K562 treated with DMSO at 1 percent for 48 hours (cell line): ENCODE measurements around the gene IMPDH1. TPM values are rescaled to one million over a fixed set of nuclear protein-coding genes. Genes with fewer than 3 reads are reported as not detected.

ENCODE experiments used
- total RNA-seq: library from RNA; unstranded; fragments of 300-600 nt; gene quantifications from 2 replicates; pipeline ENCODE4 v1.2.3, GENCODE V29; 2022; ENCODE audit warnings: low replicate concordance; ENCODE audit errors: extremely low read depth

IMPDH1 gene
- not detected in 2 replicates for total RNA-seq

DNA sequence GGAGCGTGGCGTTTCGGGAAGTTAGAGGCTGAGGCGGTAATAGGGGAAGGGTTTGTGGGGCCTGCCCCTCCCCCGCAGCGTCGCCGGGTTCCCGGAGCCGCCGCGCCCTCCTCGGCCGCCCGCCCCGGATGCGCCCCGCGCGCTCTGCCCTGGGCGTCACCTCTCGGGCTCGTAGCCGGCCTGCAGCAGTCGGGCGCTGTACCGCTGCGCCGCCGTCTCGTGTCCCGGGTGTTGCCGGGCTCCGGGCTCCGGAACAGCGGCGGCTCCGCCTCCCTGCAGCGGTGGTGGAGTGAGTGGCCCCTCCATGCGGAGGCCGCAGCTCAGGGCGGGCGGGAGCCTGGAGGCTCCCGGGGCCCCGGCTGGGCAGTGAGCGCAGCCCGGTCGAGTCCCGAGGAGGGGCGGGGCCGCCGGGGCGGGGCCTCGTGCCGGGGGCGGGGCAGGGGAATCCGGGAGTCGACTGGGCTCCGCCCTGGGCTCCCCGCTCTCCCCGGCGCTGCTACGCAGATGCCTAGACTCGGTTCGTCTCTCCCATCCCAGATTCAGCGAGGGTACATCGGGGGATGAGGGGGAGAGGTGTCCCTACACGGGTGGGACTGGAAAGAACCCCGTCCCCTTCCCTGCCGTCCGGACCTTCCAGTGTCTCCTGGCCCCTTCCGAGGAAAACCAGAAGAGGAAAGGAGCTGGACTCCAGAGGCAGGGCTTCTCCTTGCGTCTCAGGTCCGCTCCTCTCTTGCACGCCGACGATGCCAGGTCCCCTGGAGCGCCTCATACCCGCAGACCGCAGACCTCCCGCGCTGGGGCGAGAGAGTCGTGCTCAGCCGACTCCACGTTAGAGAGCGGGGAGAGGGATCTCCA, at the start of gene IMPDH1:
Gene IMPDH1, minus strand, starts transcription at position 387 of the 855 bp plus-strand sequence. Its CDS starts 81 bp downstream, at position 306.

DNA sequence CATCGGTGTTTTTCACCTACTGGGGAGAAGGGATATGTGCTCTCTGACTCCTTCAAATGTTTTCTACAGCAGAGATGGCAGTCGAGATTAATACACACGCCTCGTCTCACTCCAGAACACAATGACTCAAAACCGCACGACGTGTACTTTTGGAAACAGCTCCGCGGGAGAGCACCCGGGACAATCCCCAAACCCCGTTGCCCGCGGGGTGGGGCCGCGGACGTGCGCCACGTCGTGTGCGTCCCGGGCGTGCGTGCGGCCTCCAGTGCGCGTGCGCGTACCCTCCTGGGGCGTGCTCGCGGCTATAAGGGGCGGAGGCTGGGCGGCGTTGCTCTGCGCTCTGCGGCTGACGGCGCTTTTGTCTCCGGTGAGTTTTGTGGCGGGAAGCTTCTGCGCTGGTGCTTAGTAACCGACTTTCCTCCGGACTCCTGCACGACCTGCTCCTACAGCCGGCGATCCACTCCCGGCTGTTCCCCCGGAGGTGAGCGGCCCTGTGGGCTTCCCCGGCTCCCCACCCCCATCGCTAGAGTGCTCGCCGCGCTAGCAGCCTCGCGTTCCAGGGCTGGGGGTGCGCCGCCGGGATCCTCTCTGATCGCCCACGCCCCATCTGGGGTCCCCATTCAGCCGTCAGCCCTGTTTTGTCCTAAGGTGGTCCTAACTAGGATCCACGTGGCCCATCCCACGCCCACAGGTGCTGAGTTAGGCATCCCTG, 45.9 kb upstream of the IMPDH1 start, which contains the start of gene HILPDA:
Gene HILPDA, plus strand, starts transcription at position 336 of the 712 bp plus-strand sequence. CDS start 1,391 bp downstream, outside the sequence.

DNA sequence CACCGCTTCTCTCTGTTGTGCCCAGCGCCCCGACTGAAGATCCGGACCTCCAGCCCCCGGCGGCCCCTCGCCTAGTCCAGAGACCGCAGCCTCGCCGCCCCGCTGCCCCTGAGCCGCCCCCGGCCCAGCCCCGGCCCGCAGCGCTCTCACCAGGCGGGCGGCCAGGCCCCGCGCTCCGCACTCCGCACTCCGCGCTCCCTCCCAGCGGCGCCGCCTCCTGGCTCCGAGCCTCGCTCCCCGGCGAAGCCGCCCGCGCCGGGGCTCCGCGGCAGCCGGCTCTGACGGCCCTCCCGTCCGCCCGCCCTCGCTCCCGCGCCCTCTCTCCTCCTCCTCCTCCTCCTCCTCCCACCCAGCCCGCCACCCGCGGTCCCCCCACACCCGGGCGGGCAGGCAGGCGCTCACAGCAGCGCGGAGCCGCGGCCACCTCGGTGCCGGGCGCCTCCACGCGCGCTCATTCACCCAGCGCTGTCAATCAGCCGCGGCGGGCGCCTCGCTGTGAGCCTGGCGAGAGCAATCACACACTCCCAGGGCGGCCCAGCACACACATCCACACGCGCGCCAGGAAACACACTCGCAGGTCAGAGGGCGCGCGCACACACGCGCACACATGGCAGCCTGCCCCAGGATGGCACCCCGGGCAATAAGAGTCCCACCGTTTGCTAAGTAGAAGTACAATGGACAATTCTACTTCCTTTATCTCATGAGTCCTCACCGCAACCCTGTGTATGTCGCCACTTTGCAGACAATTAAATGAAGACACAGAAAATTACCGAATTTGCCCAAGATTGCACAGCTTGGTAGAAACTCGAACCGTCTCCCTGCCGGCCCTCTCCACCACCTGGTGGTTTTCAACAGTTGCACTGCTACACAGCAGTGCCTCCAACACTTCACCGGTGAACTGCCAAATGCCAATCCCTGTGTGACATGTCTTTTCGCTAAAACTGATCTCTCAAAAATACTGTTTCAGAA, 48.1 kb downstream of the IMPDH1 start, which contains the start of gene PRRT4:
Gene PRRT4, minus strand, starts transcription at position 280 of the 969 bp plus-strand sequence.

GRCh38 chr7:128343554-128344430, 66.0 kb downstream of the IMPDH1 start, which contains the start of gene RBM28:
Gene RBM28, minus strand, starts transcription at chr7:128343908. Its CDS starts 115 bp downstream, at chr7:128343793.

Other genes starting within 250 kb of the IMPDH1 start
- not detected in 2 replicates for gene LEP, start 168.7 kb downstream of the IMPDH1 start, total RNA-seq
- not detected in 2 replicates for gene RBM28, start 66.1 kb downstream of the IMPDH1 start, total RNA-seq
- not detected in 2 replicates for gene PRRT4, start 48.3 kb downstream of the IMPDH1 start, total RNA-seq
- not detected in 2 replicates for gene HILPDA, start 45.9 kb upstream of the IMPDH1 start, total RNA-seq
- gene METTL2B, start 66.8 kb upstream of the IMPDH1 start, total RNA-seq = not detected in 2 replicates